HCT116 (cell line): Measurements from ENCODE around the gene ARMH1. TPM values are rescaled to one million over a fixed set of nuclear protein-coding genes. Genes with fewer than 3 reads are reported as not detected.

Source experiments
- ATAC-seq: fragments of 200-7000 bp; cut with Tn5 transposase; 2 replicates; pipeline ENCODE4 v1.9.1; 2020; ENCODE audit warnings: mild to moderate bottlenecking, moderate library complexity
- BruUV-seq: library from RNA; stranded (reverse); fragments of 400-500 nt; replicated peaks from 2 replicates; lab custom pipeline; 2021; lab: Mats Ljungman, UMichigan
- CTCF ChIA-PET: fragments of 300-600 bp; sonication (Branson Sonifier 250); formaldehyde crosslinking; loops from one replicate; lab custom pipeline; 2021; ENCODE audit warnings: antibody characterized with exemption; lab: Charles Lee
- POLR2A ChIA-PET: fragments of 300-600, 350-600 bp; sonication (Branson Sonifier 250); formaldehyde crosslinking; loops from one replicate; lab custom pipeline; 2021; ENCODE audit warnings: antibody characterized with exemption; lab: Charles Lee
- RAD21 ChIA-PET, 2 experiments: fragments of 300-600 bp; sonication (Branson Sonifier 250); formaldehyde crosslinking; loops; one replicate each; lab custom pipeline; 2023; ENCODE audit warnings: low total read pairs in 2 of 2; ENCODE audit not compliant: uncharacterized antibody in 2 of 2, unreplicated experiment in 2 of 2, low non-redundant PET in 1 of 2; lab: Charles Lee
- DNase-seq: peaks from one replicate; pipeline ENCODE4 v3.0.0-alpha.2; 2010; ENCODE audit warnings: low read depth, low spot score
- H2AFZ ChIP-seq: fragments of 200-600 bp; shearing (Covaris generic), sonication (generic); 2 replicates; pipeline ENCODE4 v1.6.1; 2017; ENCODE audit warnings: low read depth, mixed run types, mixed read lengths, antibody characterized with exemption, low read length; ENCODE audit not compliant: poor library complexity, severe bottlenecking
- H3K27ac ChIP-seq: 2 replicates; pipeline ENCODE4 v1.5.1; 2012; ENCODE audit warnings: low read depth, low read length
- H3K27me3 ChIP-seq: fragments of 200-600 bp; sonication (generic); 2 replicates; pipeline ENCODE4 v1.6.1; 2016; ENCODE audit warnings: mixed run types, low read length, mixed read lengths; ENCODE audit not compliant: insufficient read depth
- H3K36me3 ChIP-seq, 2 experiments: fragments of 200-500 bp in 1 of 2; fragments of 200-600 bp in 1 of 2; sonication (Bioruptor generic) in 1 of 2; sonication (generic) in 1 of 2; 2 replicates each; pipeline versions ENCODE4 v1.5.1 to v1.6.1; 2014 to 2016; ENCODE audit warnings: low read length in 2 of 2, inconsistent platforms in 1 of 2, mixed read lengths in 1 of 2, mixed run types in 1 of 2; ENCODE audit not compliant: insufficient read depth in 2 of 2, control insufficient read depth in 1 of 2
- H3K4me1 ChIP-seq, 2 experiments: fragments of 200-600 bp in 1 of 2; sonication (generic) in 1 of 2; 2 replicates each; pipeline versions ENCODE4 v1.5.1 to v1.6.1; 2012 to 2017; ENCODE audit warnings: low read length in 2 of 2, inconsistent platforms in 1 of 2, mild to moderate bottlenecking in 1 of 2, mixed read lengths in 1 of 2, mixed run types in 1 of 2, moderate library complexity in 1 of 2; ENCODE audit not compliant: insufficient read depth in 2 of 2, control insufficient read depth in 1 of 2
- H3K4me2 ChIP-seq: fragments of 200-600 bp; sonication (generic); 2 replicates; pipeline ENCODE4 v1.6.1; 2017; ENCODE audit warnings: mixed run types, low read length, mixed read lengths
- H3K4me3 ChIP-seq, 2 experiments: fragments of 200-600 bp in 1 of 2; sonication (generic) in 1 of 2; replicated peaks in 1 of 2; 2 replicates each; pipeline ENCODE4 v1.5.1; 2011 to 2016; ENCODE audit warnings: low read length in 2 of 2, control low read depth in 1 of 2, low read depth in 1 of 2, mild to moderate bottlenecking in 1 of 2, mixed read lengths in 1 of 2, mixed run types in 1 of 2
- H3K79me2 ChIP-seq: fragments of 200-600 bp; sonication (generic); 2 replicates; pipeline ENCODE4 v1.6.1; 2017; ENCODE audit warnings: mild to moderate bottlenecking, mixed run types, low read length, moderate library complexity, mixed read lengths; ENCODE audit not compliant: insufficient read depth
- H3K9ac ChIP-seq: fragments of 200-600 bp; sonication (generic); 2 replicates; pipeline ENCODE4 v1.6.1; 2016; ENCODE audit warnings: low read length, mixed read lengths
- H3K9me2 ChIP-seq: fragments of 200-600 bp; sonication (generic), shearing (Covaris generic); 2 replicates; pipeline ENCODE4 v1.6.1; 2017; ENCODE audit warnings: mixed run types, mild to moderate bottlenecking, moderate library complexity; ENCODE audit not compliant: insufficient read depth
- H3K9me3 ChIP-seq, 2 experiments: fragments of 200-500 bp in 1 of 2; fragments of 200-600 bp in 1 of 2; sonication (Bioruptor generic) in 1 of 2; sonication (generic) in 1 of 2; 2 replicates each; pipeline ENCODE4 v1.6.1; 2014 to 2017; ENCODE audit warnings: low read length in 2 of 2, mixed read lengths in 2 of 2, inconsistent platforms in 1 of 2, low read depth in 1 of 2, mild to moderate bottlenecking in 1 of 2, mixed run types in 1 of 2, moderate library complexity in 1 of 2; ENCODE audit not compliant: control insufficient read depth in 1 of 2, insufficient read depth in 1 of 2
- H4K20me1 ChIP-seq: fragments of 200-600 bp; sonication (generic), shearing (Covaris generic); 2 replicates; pipeline ENCODE4 v1.6.1; 2017; ENCODE audit warnings: mixed run types, mild to moderate bottlenecking, moderate library complexity; ENCODE audit not compliant: insufficient read depth
- CBX3 ChIP-seq: IDR thresholded peaks from 2 replicates; pipeline ENCODE4 v1.6.1; 2012; ENCODE audit warnings: low read depth
- EGR1 ChIP-seq: IDR thresholded peaks from 2 replicates; pipeline ENCODE4 v1.6.1; 2012; ENCODE audit warnings: low read depth
- EZH2phosphoT487 ChIP-seq: fragments of 200-600 bp; IDR thresholded peaks from 2 replicates; pipeline ENCODE4 v1.6.1; 2018; ENCODE audit warnings: antibody characterized with exemption, borderline replicate concordance
- FOSL1 ChIP-seq: IDR thresholded peaks from 2 replicates; pipeline ENCODE4 v1.6.1; 2012; ENCODE audit warnings: low read depth
- JUND ChIP-seq: IDR thresholded peaks from 2 replicates; pipeline ENCODE4 v1.6.1; 2012
- MAX ChIP-seq: IDR thresholded peaks from 2 replicates; pipeline ENCODE4 v1.6.1; 2012
- RAD21 ChIP-seq: IDR thresholded peaks from 2 replicates; pipeline ENCODE4 v1.6.1; 2012; ENCODE audit warnings: low read depth, mild to moderate bottlenecking
- REST ChIP-seq: IDR thresholded peaks from 2 replicates; pipeline ENCODE4 v1.6.1; 2012; ENCODE audit warnings: low read depth
- SP1 ChIP-seq: IDR thresholded peaks from 2 replicates; pipeline ENCODE4 v1.6.1; 2012; ENCODE audit warnings: low read depth
- SRF ChIP-seq: IDR thresholded peaks from 2 replicates; pipeline ENCODE4 v1.6.1; 2012; ENCODE audit warnings: low read depth
- TCF7L2 ChIP-seq: IDR thresholded peaks from 2 replicates; pipeline ENCODE4 v1.7.0; 2011; ENCODE audit warnings: borderline replicate concordance, inconsistent platforms; ENCODE audit not compliant: insufficient read depth, insufficient read length; ENCODE audit errors: extremely low read depth
- ZBTB33 ChIP-seq: IDR thresholded peaks from 2 replicates; pipeline ENCODE4 v1.6.1; 2011; ENCODE audit warnings: mild to moderate bottlenecking, low read length, moderate library complexity; ENCODE audit not compliant: insufficient replicate concordance; ENCODE audit errors: extremely low read depth
- ZFX ChIP-seq: fragments of 450-650 bp; IDR thresholded peaks from 2 replicates; pipeline ENCODE4 v1.6.1; 2017
- ZNF274 ChIP-seq: fragments of 200-500 bp; sonication (Bioruptor generic); IDR thresholded peaks from 2 replicates; pipeline ENCODE4 v1.6.1; 2014; ENCODE audit warnings: mild to moderate bottlenecking, low read depth, low read length, inconsistent platforms
- intact Hi-C: fragments of 100-400 bp; cut with micrococcal nuclease; formaldehyde crosslinking; loops from 2 replicates; pipeline ENCODE4 v1.10.0; 2022
- total RNA-seq: library from RNA; stranded (reverse); gene quantifications from one replicate; pipeline ENCODE4 v1.2.1, GENCODE V29; 2021; ENCODE audit not compliant: unreplicated experiment

The ARMH1 gene
- total RNA-seq, 1 experiment from 2014 or later: 3.2 TPM

GRCh38 chr1:44689447-44689765, 14.9 kb downstream of the ARMH1 start:
- ATAC-seq (peak; percentile 54), DNase-seq (no peak)
- Histone ChIP-seq H3K36me3 (no peaks in the 10 kb centered on the region), H3K9me2 (no peaks in the 10 kb centered on the region), H3K4me1 (peaks cover 31 to 47% of the 10 kb centered on the region in 2 experiments), H3K27me3 (no peaks in the 10 kb centered on the region), H2AFZ (no peak overlapping the region), H3K9me3 (no peaks in the 10 kb centered on the region), H3K4me3 (peak overlapping the region in 1 of 2 experiments; percentile 10; a peak in 1 of 4 replicates), H3K9ac (no peak overlapping the region), H3K27ac (no peak overlapping the region; the same call in 1 of the 2 replicates), H3K79me2 (no peaks in the 10 kb centered on the region), H3K4me2 (peak overlapping the region; percentile 64), H4K20me1 (no peaks in the 10 kb centered on the region)
- no peak for TF ChIP-seq JUND
- no peak for TF ChIP-seq ZBTB33
- TF ChIP-seq REST: no peak
- no peak for TF ChIP-seq ZNF274
- TF ChIP-seq FOSL1: no peak
- no peak for TF ChIP-seq EZH2phosphoT487
- TF ChIP-seq MAX: no peak
- TF ChIP-seq ZFX: no peak
- no peak for TF ChIP-seq SP1
- no peak for TF ChIP-seq SRF
- no peak for TF ChIP-seq TCF7L2
- no peak for TF ChIP-seq RAD21
- no peak for TF ChIP-seq CBX3
- TF ChIP-seq EGR1: no peak
- BruUV-seq: no TSS peak
- POLR2A ChIA-PET: interaction anchor here (1.0 to 2.7 kb wide), 2 partner anchors 9 to 32 kb away, joined by 3 to 24 read pairs; no protein-coding TSS in a partner anchor
- CTCF ChIA-PET: no interaction called here
- intact Hi-C loops: no loop called here
- RAD21 ChIA-PET: no interaction called here
